ENCODE results near the gene STOML1.

DNA sequence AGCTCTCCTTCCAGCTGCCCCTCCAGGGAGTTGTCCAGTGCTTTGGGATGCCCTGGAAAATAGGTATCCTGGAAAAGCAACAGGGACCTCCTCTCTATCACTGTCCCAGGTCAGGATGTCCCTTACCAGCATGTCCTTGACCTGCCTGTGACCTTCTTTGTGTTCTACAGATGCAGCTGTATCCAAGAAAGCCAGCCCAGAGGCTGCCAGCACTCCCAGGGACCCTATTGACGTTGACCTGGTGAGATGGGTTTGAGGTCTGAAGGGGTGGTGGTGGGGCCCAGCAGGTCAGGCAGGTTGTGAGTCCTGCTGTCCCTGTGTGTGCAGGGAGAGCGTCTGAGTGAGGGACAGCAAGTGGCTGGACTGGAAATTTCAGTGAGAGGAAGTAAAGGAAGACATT lies 32.6 kb upstream of the STOML1 start:
- TF ChIP-seq EZH2 (IDR thresholded peaks at IDR 0.05; ENCODE audit: borderline replicate concordance) (no peak), EZH2phosphoT487 (IDR thresholded peaks at IDR 0.05; ENCODE audit: low read depth, severe bottlenecking, unreplicated experiment) (no peak)
- TF ChIP-seq, protein P1, sequence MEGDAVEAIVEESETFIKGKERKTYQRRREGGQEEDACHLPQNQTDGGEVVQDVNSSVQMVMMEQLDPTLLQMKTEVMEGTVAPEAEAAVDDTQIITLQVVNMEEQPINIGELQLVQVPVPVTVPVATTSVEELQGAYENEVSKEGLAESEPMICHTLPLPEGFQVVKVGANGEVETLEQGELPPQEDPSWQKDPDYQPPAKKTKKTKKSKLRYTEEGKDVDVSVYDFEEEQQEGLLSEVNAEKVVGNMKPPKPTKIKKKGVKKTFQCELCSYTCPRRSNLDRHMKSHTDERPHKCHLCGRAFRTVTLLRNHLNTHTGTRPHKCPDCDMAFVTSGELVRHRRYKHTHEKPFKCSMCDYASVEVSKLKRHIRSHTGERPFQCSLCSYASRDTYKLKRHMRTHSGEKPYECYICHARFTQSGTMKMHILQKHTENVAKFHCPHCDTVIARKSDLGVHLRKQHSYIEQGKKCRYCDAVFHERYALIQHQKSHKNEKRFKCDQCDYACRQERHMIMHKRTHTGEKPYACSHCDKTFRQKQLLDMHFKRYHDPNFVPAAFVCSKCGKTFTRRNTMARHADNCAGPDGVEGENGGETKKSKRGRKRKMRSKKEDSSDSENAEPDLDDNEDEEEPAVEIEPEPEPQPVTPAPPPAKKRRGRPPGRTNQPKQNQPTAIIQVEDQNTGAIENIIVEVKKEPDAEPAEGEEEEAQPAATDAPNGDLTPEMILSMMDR (IDR thresholded peaks at IDR 0.05; ENCODE audit: poor library complexity): no peak
